BLaER1 treated with 17β-estradiol and CSF1 and Interleukin-3, amounts not matched to agents 10 nM and 100 nM (cell line): Measurements from ENCODE around the gene CLUH.
"Not testable (repeated sequence)": the region's sequence is repeated elsewhere in the genome, so short reads cannot be mapped to it uniquely, and the experiment has no call there.

Experiments used
- H3K27ac ChIP-seq, 11 experiments: shearing (Covaris generic); formaldehyde crosslinking; 2 replicates each; pipeline ENCODE4 v1.8.1; 2022
- H3K27me3 ChIP-seq, 11 experiments: shearing (Covaris generic); formaldehyde crosslinking; 2 replicates each; pipeline ENCODE4 v1.8.1; 2022
- H3K36me3 ChIP-seq, 11 experiments: shearing (Covaris generic); formaldehyde crosslinking; 2 replicates each; pipeline ENCODE4 v1.8.1; 2022
- H3K4me1 ChIP-seq, 10 experiments: shearing (Covaris generic); formaldehyde crosslinking; 2 replicates each; pipeline ENCODE4 v1.8.1; 2022
- H3K4me2 ChIP-seq, 11 experiments: shearing (Covaris generic); formaldehyde crosslinking; 2 replicates each; pipeline ENCODE4 v1.8.1; 2022
- H3K4me3 ChIP-seq, 10 experiments: shearing (Covaris generic); formaldehyde crosslinking; 2 replicates each; pipeline ENCODE4 v1.8.1; 2022
- H3K9ac ChIP-seq, 11 experiments: shearing (Covaris generic); formaldehyde crosslinking; 2 replicates each; pipeline ENCODE4 v1.8.1; 2022
- H3K9me3 ChIP-seq, 11 experiments: shearing (Covaris generic); formaldehyde crosslinking; replicated peaks in 1 of 11; 2 replicates each; pipeline ENCODE4 v1.8.1; 2022
- H4K20me1 ChIP-seq, 11 experiments: shearing (Covaris generic); formaldehyde crosslinking; 2 replicates each; pipeline ENCODE4 v1.8.1; 2022
- Cebpa-rat ChIP-seq, 11 experiments: shearing (Covaris generic); IDR thresholded peaks; 2 replicates each; pipeline ENCODE4 v1.8.1; 2022

The CLUH gene

GRCh38 chr17:2682176-2682938 lies 29.2 kb downstream of the CLUH start:
- Histone ChIP-seq H3K4me1 (peaks cover 0 to 15% (median 11%) of the 10 kb centered on the region in 10 experiments; a peak in 9 of 20 replicates), H3K27ac (no peak overlapping the region), H3K9ac (no peak overlapping the region), H3K4me2 (no peak overlapping the region), H3K36me3 (peaks cover 72 to 85% (median 78%) of the 10 kb centered on the region in 11 experiments), H4K20me1 (peaks cover 10 to 87% (median 61%) of the 10 kb centered on the region in 11 experiments; a peak in 20 of 22 replicates), H3K9me3 (no peaks in the 10 kb centered on the region), H3K27me3 (no peaks in the 10 kb centered on the region), H3K4me3 (no peak overlapping the region)
- no peak for TF ChIP-seq Cebpa-rat (IDR thresholded peaks at IDR 0.05)

DNA sequence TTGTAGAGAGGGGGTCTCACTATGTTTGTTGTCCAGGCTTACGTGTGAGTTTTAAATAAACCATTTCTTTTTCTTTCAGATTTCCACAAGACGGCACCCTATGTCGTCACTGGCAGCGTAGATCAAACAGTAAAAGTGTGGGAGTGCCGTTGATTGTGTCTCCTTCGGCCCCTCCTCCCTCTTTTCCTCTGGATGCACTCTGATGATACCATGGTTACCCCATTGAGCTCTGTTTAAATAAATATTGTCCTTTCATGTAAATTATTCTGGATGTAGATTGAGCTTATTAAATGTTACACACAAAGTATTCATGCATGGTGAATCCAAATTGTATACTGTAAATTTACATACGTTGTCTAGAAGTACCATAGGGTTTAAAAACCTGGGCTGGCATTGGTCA lies 29.9 kb downstream of the CLUH start:
- no peaks in the 10 kb centered on the region for H3K9me3 ChIP-seq
- H3K4me1 ChIP-seq: peaks cover 0 to 12% (median 10%) of the 10 kb centered on the region in 10 experiments; a peak in 9 of 20 replicates
- peaks cover 79 to 93% (median 85%) of the 10 kb centered on the region in 11 experiments for H3K36me3 ChIP-seq
- no peak overlapping the region for H3K4me2 ChIP-seq
- H3K4me3 ChIP-seq: no peak overlapping the region
- H3K9ac ChIP-seq: no peak overlapping the region
- TF ChIP-seq Cebpa-rat (IDR thresholded peaks at IDR 0.05): no peak
- H4K20me1 ChIP-seq: peaks cover 6 to 88% (median 62%) of the 10 kb centered on the region in 11 experiments; a peak in 20 of 22 replicates
- H3K27me3 ChIP-seq: no peaks in the 10 kb centered on the region
- no peak overlapping the region for H3K27ac ChIP-seq

DNA sequence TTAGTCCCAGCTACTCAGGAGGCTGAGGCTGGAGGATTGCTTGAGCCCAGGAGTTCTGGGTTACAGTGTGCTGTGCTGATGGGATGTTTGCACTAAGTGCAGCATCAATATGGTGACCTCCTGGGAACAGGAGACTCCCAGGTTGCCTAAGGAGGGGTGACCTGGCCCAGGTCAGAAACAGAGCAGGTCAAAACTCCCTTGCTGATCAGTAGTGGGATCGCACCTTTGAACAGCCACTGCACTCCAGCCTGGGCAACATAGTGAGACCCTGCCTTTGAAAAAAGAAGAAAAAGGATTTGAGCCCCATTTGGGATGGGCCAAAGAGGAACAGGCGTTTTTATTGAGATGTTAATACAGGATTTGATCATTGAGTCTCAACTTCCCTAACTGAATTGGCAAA lies 30.6 kb downstream of the CLUH start:
- Histone ChIP-seq H4K20me1 (peaks cover 6 to 89% (median 55%) of the 10 kb centered on the region in 11 experiments; a peak in 19 of 22 replicates), H3K36me3 (peaks cover 86 to 99% (median 92%) of the 10 kb centered on the region in 11 experiments), H3K4me3 (no peak overlapping the region), H3K9ac (no peak overlapping the region), H3K27ac (no peak overlapping the region), H3K27me3 (no peaks in the 10 kb centered on the region), H3K9me3 (no peaks in the 10 kb centered on the region), H3K4me2 (no peak overlapping the region), H3K4me1 (peaks cover 0 to 6% (median 3%) of the 10 kb centered on the region in 10 experiments; a peak in 7 of 20 replicates)
- TF ChIP-seq Cebpa-rat (IDR thresholded peaks at IDR 0.05): no peak

DNA sequence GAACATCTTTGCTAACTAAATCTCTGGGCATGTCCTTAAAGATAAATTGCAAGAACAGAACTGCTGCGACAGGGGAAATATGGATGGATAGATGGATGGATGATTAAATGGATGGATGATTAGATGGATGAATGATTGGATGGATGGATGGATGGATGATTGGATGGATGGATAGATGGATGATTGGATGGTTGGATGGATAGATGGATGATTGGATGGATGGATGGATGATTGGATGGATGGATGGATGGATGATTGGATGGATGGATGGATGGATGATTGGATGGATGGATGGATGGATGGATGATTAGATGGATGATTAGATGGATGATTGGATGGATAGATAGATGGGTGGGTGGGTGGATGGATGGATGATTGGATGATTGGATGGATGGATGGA lies 32.3 kb downstream of the CLUH start:
- H3K36me3 ChIP-seq: peaks cover 98 to 100% (median 100%) of the 10 kb centered on the region in 11 experiments

DNA sequence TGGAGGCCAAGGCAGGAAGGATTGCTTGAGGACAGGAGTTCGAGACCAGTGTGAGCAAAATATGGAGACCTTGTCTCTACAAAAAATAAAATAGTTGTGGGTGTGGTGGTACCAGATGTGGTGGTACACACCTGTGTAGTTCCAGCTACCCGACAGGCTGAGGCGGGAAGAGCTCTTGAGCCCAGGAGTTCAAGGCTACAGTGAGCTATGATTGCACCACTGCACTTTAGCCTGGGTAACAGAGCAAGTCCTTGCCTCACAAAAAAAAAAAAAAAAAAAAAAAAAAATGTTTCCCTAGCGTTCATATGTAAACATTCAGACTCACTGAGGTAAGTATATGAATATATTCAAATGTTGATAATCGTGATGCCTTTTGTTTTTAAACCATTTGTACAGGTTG lies 39.5 kb downstream of the CLUH start:
- Histone ChIP-seq H3K4me3 (no peak overlapping the region), H3K27me3 (no peaks in the 10 kb centered on the region), H3K9me3 (no peaks in the 10 kb centered on the region), H3K9ac (no peak overlapping the region), H3K4me2 (no peak overlapping the region), H3K27ac (no peak overlapping the region), H4K20me1 (peaks cover 18 to 94% (median 60%) of the 10 kb centered on the region in 11 experiments; a peak in 20 of 22 replicates), H3K4me1 (peaks cover 0 to 3% (median 0%) of the 10 kb centered on the region in 10 experiments; a peak in 1 of 20 replicates), H3K36me3 (peaks cover 96 to 100% (median 100%) of the 10 kb centered on the region in 11 experiments)
- no peak for TF ChIP-seq Cebpa-rat (IDR thresholded peaks at IDR 0.05)

More for the DNA sequence above, 32.3 kb downstream of the CLUH start:
- H3K9ac ChIP-seq, H3K4me1 ChIP-seq, H3K27ac ChIP-seq, H3K4me2 ChIP-seq, H3K27me3 ChIP-seq, H3K4me3 ChIP-seq, H3K9me3 ChIP-seq: not testable (repeated sequence)
- H4K20me1 ChIP-seq: peaks cover 10 to 96% (median 50%) of the 10 kb centered on the region in 11 experiments; a peak in 18 of 22 replicates

GRCh38 chr17:2660410-2660809 lies 51.2 kb downstream of the CLUH start:
- H3K4me3 ChIP-seq, H3K27ac ChIP-seq, H3K27me3 ChIP-seq, H3K4me2 ChIP-seq, H3K9ac ChIP-seq: not testable (repeated sequence)
- Histone ChIP-seq H4K20me1 (peaks cover 81 to 100% (median 100%) of the 10 kb centered on the region in 11 experiments), H3K9me3 (peaks cover 0 to 15% (median 7%) of the 10 kb centered on the region in 11 experiments; a peak in 8 of 22 replicates), H3K4me1 (peaks cover 0 to 26% (median 8%) of the 10 kb centered on the region in 10 experiments; a peak in 12 of 20 replicates), H3K36me3 (peaks cover 10 to 91% (median 75%) of the 10 kb centered on the region in 11 experiments)

DNA sequence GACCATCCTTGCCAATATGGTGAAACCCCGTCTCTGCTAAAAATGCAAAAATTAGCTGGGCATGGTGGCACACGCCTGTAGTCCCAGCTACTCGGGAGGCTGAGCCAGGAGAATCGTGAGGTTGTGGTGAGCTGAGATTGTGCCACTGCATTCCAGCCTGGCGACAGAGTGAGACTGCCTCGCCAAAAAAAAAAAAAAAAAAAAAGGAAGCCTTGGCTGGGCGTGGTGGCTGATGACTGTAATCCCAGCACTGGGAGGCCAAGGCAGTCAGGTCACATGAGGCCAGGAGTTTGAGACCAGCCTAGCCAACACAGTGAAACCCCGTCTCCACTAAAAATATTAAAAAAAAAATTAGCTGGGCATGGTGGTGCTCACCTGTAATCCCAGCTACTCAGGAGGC lies 52.2 kb downstream of the CLUH start:
- Histone ChIP-seq H3K9ac (0 out of 22 replicates have a peak overlapping the region, but pooled peaks of 1 of the 11 experiments have one; percentile 19), H3K27ac (peak overlapping the region in 5 of 11 experiments; percentile 35 to 47 (median 40); a peak in 9 of 22 replicates), H4K20me1 (peaks cover 89 to 100% (median 100%) of the 10 kb centered on the region in 11 experiments), H3K9me3 (peaks cover 0 to 15% (median 7%) of the 10 kb centered on the region in 11 experiments; a peak in 8 of 22 replicates), H3K4me1 (peaks cover 0 to 26% (median 8%) of the 10 kb centered on the region in 10 experiments; a peak in 12 of 20 replicates), H3K4me2 (peak overlapping the region in 5 of 11 experiments; percentile 30 to 70 (median 44); a peak in 11 of 22 replicates), H3K36me3 (peaks cover 10 to 91% (median 75%) of the 10 kb centered on the region in 11 experiments)
- not testable (repeated sequence) for H3K4me3 ChIP-seq, H3K27me3 ChIP-seq

DNA sequence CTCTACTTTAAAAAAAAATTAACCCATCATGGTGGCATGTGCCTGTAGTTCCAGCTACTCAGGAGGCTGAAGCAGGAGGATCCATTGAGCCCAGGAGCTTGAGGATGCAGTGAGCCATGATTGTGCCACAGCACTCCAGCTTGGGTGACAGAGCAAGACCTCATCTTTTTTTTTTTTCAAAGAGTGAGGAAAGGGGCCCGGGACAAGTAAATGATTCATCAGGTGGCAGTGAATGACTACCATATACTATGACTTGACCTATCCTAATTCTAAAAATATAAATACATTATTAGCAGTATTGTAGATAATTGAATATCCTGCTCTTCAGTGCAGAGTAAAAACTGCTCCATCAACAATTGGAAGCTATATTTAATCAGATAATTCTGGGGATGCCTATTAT lies 55.3 kb downstream of the CLUH start:
- H4K20me1 ChIP-seq: peaks cover 78 to 100% (median 97%) of the 10 kb centered on the region in 11 experiments; a peak in 21 of 22 replicates
- TF ChIP-seq Cebpa-rat (IDR thresholded peaks at IDR 0.05): no peak

DNA sequence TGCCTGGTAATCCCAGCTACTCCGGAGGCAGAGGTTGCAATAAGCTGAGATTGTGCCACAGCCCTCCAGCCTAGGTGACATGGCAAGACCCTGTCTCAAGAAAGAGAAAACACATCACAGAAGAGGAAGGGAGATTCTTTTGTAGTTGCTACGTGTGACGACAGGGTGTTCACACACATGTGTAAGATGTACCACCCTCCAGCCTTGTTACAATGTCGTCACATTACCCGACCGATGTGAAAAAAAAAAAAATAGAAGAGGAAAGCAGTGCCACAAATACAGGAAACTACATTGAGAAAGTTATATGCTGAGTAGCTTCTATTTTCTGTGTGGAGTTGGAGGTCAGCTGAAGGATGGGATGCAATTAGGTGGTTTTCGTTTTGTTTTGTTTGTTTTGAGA lies 56.0 kb downstream of the CLUH start:
- no peak for TF ChIP-seq Cebpa-rat (IDR thresholded peaks at IDR 0.05)
- H4K20me1 ChIP-seq: peaks cover 75 to 100% (median 97%) of the 10 kb centered on the region in 11 experiments; a peak in 21 of 22 replicates
- no peaks in the 10 kb centered on the region for H3K27me3 ChIP-seq
- peaks cover 23 to 94% (median 85%) of the 10 kb centered on the region in 11 experiments for H3K36me3 ChIP-seq
- peaks cover 0 to 23% (median 8%) of the 10 kb centered on the region in 10 experiments; a peak in 12 of 20 replicates for H3K4me1 ChIP-seq
- no peak overlapping the region for H3K4me2 ChIP-seq
- H3K9ac ChIP-seq: no peak overlapping the region
- H3K9me3 ChIP-seq: peaks cover 0 to 20% (median 7%) of the 10 kb centered on the region in 11 experiments; a peak in 13 of 22 replicates
- peak overlapping the region in 1 of 11 experiments; percentile 13; a peak in 1 of 22 replicates for H3K27ac ChIP-seq
- H3K4me3 ChIP-seq: no peak overlapping the region

More for the DNA sequence above, 55.3 kb downstream of the CLUH start:
- Histone ChIP-seq H3K4me2 (no peak overlapping the region), H3K9ac (no peak overlapping the region), H3K4me1 (peaks cover 0 to 23% (median 8%) of the 10 kb centered on the region in 10 experiments; a peak in 12 of 20 replicates), H3K36me3 (peaks cover 21 to 92% (median 80%) of the 10 kb centered on the region in 11 experiments), H3K4me3 (no peak overlapping the region), H3K9me3 (peaks cover 0 to 20% (median 7%) of the 10 kb centered on the region in 11 experiments; a peak in 13 of 22 replicates), H3K27ac (peak overlapping the region in 1 of 11 experiments; percentile 13; a peak in 1 of 22 replicates), H3K27me3 (no peaks in the 10 kb centered on the region)

- peaks cover 57 to 100% (median 88%) of the 10 kb centered on the region in 11 experiments; a peak in 21 of 22 replicates for H4K20me1 ChIP-seq
These were observed 58.7 kb downstream of the CLUH start for GRCh38 chr17:2652911-2653310.

More at GRCh38 chr17:2652911-2653310, 58.7 kb downstream of the CLUH start:
- not testable (repeated sequence) for H3K4me3 ChIP-seq, H3K4me2 ChIP-seq, H3K27me3 ChIP-seq, H3K9ac ChIP-seq, H3K27ac ChIP-seq
- H3K4me1 ChIP-seq: peaks cover 0 to 11% (median 0%) of the 10 kb centered on the region in 10 experiments; a peak in 3 of 20 replicates
- H3K9me3 ChIP-seq: peaks cover 0 to 14% (median 0%) of the 10 kb centered on the region in 11 experiments; a peak in 8 of 22 replicates
- H3K36me3 ChIP-seq: peaks cover 41 to 98% (median 89%) of the 10 kb centered on the region in 11 experiments
